ENCODE results near the gene PRORP. TPM values are rescaled to one million over a fixed set of nuclear protein-coding genes. Genes with fewer than 3 reads are reported as not detected.

The PRORP gene
- total RNA-seq, 1 experiment from 2014 or later = 44.1 TPM

DNA sequence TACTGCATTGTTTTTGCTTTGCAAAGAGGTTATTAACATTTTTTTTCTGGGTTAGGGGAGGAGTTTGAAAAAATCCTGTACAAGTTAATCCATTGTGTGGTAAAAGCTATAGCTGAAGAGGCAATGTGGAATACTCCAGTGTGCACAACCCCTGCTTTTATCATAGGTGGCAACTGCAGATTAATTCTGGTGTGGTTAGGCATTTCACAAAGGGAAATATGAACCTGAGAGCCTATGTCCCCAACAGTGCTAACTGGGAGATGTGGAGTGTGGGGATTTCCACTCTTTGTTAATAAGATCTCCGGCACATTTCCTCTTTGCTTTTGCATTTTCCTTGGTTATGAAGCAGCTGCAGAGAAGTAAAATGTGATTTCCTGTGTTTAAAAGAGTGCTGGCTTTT lies 33.6 kb downstream of the PRORP start:
- CTCF ChIA-PET = interaction anchor here (0.9 kb wide), 1 partner anchor 15 kb away, joined by 4 read pairs; no protein-coding TSS in a partner anchor
- POLR2A ChIA-PET = interaction anchor here (0.6 kb wide), 1 partner anchor 240 kb away, joined by 5 read pairs; no protein-coding TSS in a partner anchor
- no peak for DNase-seq (ENCODE audit: low spot score)
- Mint-ChIP-seq H3K4me1 (peaks cover 19% of the 10 kb centered on the region), H3K9me3 (peaks cover 12% of the 10 kb centered on the region), H3K4me3 (no peak overlapping the region; the same call in 1 of the 2 replicates), H3K36me3 (peaks cover 30% of the 10 kb centered on the region), H3K27ac (peak overlapping the region; percentile 94), H3K27me3 (ENCODE audit: low read depth) (no peaks in the 10 kb centered on the region)
- TF ChIP-seq JUN (CRISPR knock-in tag; IDR thresholded peaks at IDR 0.05) (no peak), NR3C1 (CRISPR knock-in tag; conservative IDR thresholded peaks at IDR 0.05; ENCODE audit: low read depth) (no peak), PREB (CRISPR knock-in tag; IDR thresholded peaks at IDR 0.05; ENCODE audit: borderline replicate concordance) (no peak), FOXP1 (CRISPR knock-in tag; IDR thresholded peaks at IDR 0.05; ENCODE audit: borderline replicate concordance) (no peak), ESRRA (CRISPR knock-in tag; IDR thresholded peaks at IDR 0.05; ENCODE audit: borderline replicate concordance) (no peak), TEAD1 (CRISPR knock-in tag; IDR thresholded peaks at IDR 0.05) (no peak), ETV6 (CRISPR knock-in tag; IDR thresholded peaks at IDR 0.05) (no peak), ZNF263 (CRISPR knock-in tag; IDR thresholded peaks at IDR 0.05; ENCODE audit: low read depth) (no peak), ZNF281 (CRISPR knock-in tag; IDR thresholded peaks at IDR 0.05) (no peak), ATF1 (CRISPR knock-in tag; IDR thresholded peaks at IDR 0.05) (no peak), CBFB (CRISPR knock-in tag; IDR thresholded peaks at IDR 0.05; ENCODE audit: low read depth) (no peak)
- TF ChIP-seq, protein P1, sequence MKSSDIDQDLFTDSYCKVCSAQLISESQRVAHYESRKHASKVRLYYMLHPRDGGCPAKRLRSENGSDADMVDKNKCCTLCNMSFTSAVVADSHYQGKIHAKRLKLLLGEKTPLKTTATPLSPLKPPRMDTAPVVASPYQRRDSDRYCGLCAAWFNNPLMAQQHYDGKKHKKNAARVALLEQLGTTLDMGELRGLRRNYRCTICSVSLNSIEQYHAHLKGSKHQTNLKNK (CRISPR knock-in tag; IDR thresholded peaks at IDR 0.05) = no peak
- TF ChIP-seq, protein P2, sequence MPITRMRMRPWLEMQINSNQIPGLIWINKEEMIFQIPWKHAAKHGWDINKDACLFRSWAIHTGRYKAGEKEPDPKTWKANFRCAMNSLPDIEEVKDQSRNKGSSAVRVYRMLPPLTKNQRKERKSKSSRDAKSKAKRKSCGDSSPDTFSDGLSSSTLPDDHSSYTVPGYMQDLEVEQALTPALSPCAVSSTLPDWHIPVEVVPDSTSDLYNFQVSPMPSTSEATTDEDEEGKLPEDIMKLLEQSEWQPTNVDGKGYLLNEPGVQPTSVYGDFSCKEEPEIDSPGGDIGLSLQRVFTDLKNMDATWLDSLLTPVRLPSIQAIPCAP (CRISPR knock-in tag; IDR thresholded peaks at IDR 0.05) = no peak
- no peak for ATAC-seq

DNA sequence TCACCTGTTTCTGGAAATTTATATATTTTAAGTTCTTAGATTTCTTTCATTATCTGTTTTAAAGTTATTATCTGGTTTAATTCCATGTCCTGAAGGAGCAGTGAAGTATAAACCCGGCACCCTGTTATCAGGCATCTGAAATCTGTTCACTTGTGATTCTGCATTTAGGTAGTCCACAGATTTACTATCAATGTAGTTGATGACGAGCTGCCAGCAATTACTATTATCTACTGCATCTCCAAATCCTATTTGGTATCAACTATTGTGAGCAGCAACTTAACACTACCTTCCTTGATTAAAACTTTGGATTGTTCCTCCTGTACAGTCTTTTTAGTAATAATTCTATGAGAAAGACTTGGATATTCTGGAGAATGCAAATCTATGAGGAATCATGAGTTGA lies 36.1 kb downstream of the PRORP start:
- H3K27me3 Mint-ChIP-seq (ENCODE audit: low read depth) = no peaks in the 10 kb centered on the region
- H3K27ac Mint-ChIP-seq = no peak overlapping the region
- H3K9me3 Mint-ChIP-seq = peaks cover under 1% of the 10 kb centered on the region; the same call in 1 of the 2 replicates
- ChIA-PET CTCF (no interaction called here), POLR2A (interaction anchor here (0.6 kb wide), 1 partner anchor 28 kb away, joined by 7 read pairs; no protein-coding TSS in a partner anchor)
- H3K4me3 Mint-ChIP-seq = no peak overlapping the region
- no peak for DNase-seq (ENCODE audit: low spot score)
- peaks cover 19% of the 10 kb centered on the region for H3K4me1 Mint-ChIP-seq
- no peak for ATAC-seq
- H3K36me3 Mint-ChIP-seq = peaks cover 10% of the 10 kb centered on the region
- no peak for TF ChIP-seq ZNF138 (CRISPR knock-in tag; conservative IDR thresholded peaks at IDR 0.05)
- no peak for TF ChIP-seq STAT6 (CRISPR knock-in tag; conservative IDR thresholded peaks at IDR 0.05; ENCODE audit: low read depth)
- TF ChIP-seq ERG (CRISPR knock-in tag; IDR thresholded peaks at IDR 0.05) = no peak
- TF ChIP-seq, protein P3, sequence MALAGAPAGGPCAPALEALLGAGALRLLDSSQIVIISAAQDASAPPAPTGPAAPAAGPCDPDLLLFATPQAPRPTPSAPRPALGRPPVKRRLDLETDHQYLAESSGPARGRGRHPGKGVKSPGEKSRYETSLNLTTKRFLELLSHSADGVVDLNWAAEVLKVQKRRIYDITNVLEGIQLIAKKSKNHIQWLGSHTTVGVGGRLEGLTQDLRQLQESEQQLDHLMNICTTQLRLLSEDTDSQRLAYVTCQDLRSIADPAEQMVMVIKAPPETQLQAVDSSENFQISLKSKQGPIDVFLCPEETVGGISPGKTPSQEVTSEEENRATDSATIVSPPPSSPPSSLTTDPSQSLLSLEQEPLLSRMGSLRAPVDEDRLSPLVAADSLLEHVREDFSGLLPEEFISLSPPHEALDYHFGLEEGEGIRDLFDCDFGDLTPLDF (CRISPR knock-in tag; IDR thresholded peaks at IDR 0.05) = no peak
- no peak for TF ChIP-seq ZNF425 (CRISPR knock-in tag; conservative IDR thresholded peaks at IDR 0.05)
- TF ChIP-seq ATF2 (CRISPR knock-in tag; IDR thresholded peaks at IDR 0.05; ENCODE audit: borderline replicate concordance, low read depth) = no peak
- no peak for TF ChIP-seq CBFB (CRISPR knock-in tag; IDR thresholded peaks at IDR 0.05; ENCODE audit: low read depth)
- TF ChIP-seq GTF2I (CRISPR knock-in tag; conservative IDR thresholded peaks at IDR 0.05) = no peak
- TF ChIP-seq ZNF416 (CRISPR knock-in tag; IDR thresholded peaks at IDR 0.05) = no peak

Measured in WTC11 (cell line).